Central memory CD4-positive, alpha-beta T cell (primary cell): ENCODE data around the gene SERPINB8.

Source experiments
- DNase-seq: peaks from one replicate; pipeline ENCODE4 v3.0.0; 2022

SERPINB8 gene

GRCh38 chr18:63965716-63966330 is 4.1 kb upstream of the SERPINB8 start:
- no peak for DNase-seq

- DNase-seq, result no peak
Observed at GRCh38 chr18:63970809-63971205, 926 bp downstream of the SERPINB8 start.

- no peak for DNase-seq
Observed at GRCh38 chr18:63971320-63972001, 1.6 kb downstream of the SERPINB8 start.

GRCh38 chr18:63972002-63972376 is 2.1 kb downstream of the SERPINB8 start:
- no peak for DNase-seq

GRCh38 chr18:63974991-63975390 is 5.1 kb downstream of the SERPINB8 start:
- no peak for DNase-seq

- no peak for DNase-seq
Observed at GRCh38 chr18:63975628-63976027, 5.7 kb downstream of the SERPINB8 start.

- DNase-seq, result no peak
Observed at GRCh38 chr18:63977040-63977439, 7.2 kb downstream of the SERPINB8 start.

GRCh38 chr18:63979409-63979920 is 9.6 kb downstream of the SERPINB8 start:
- peak; percentile 26 for DNase-seq

- DNase-seq, result no peak
Observed at GRCh38 chr18:63980027-63980426, 10.1 kb downstream of the SERPINB8 start.

GRCh38 chr18:63980896-63981460 is 11.1 kb downstream of the SERPINB8 start:
- DNase-seq, result no peak

GRCh38 chr18:63981719-63982118 is 11.8 kb downstream of the SERPINB8 start:
- DNase-seq, result no peak

- DNase-seq, result no peak
Observed at GRCh38 chr18:63982361-63982760, 12.5 kb downstream of the SERPINB8 start.

- DNase-seq, result no peak
Observed at GRCh38 chr18:63986885-63987284, 17.0 kb downstream of the SERPINB8 start.

GRCh38 chr18:63987743-63988142 is 17.9 kb downstream of the SERPINB8 start:
- DNase-seq, result no peak

- no peak for DNase-seq
Observed at GRCh38 chr18:63992751-63993150, 22.9 kb downstream of the SERPINB8 start.

- peak; percentile 19 for DNase-seq
Observed at GRCh38 chr18:63994783-63995399, 25.0 kb downstream of the SERPINB8 start.

GRCh38 chr18:63997041-63997440 is 27.2 kb downstream of the SERPINB8 start:
- DNase-seq, result no peak

- DNase-seq, result no peak
Observed at GRCh38 chr18:63997606-63998005, 27.7 kb downstream of the SERPINB8 start.

- DNase-seq, result no peak
Observed at GRCh38 chr18:63999871-64000270, 30.0 kb downstream of the SERPINB8 start.

- no peak for DNase-seq
Observed at GRCh38 chr18:64002581-64002980, 32.7 kb downstream of the SERPINB8 start.

- DNase-seq, result no peak
Observed at GRCh38 chr18:64009305-64009704, 39.4 kb downstream of the SERPINB8 start.

GRCh38 chr18:64011513-64011912 is 41.6 kb downstream of the SERPINB8 start:
- no peak for DNase-seq

GRCh38 chr18:64017870-64018269 is 48.0 kb downstream of the SERPINB8 start:
- no peak for DNase-seq
